ENCODE results near the gene GBP6.

- TF ChIP-seq, protein P1, sequence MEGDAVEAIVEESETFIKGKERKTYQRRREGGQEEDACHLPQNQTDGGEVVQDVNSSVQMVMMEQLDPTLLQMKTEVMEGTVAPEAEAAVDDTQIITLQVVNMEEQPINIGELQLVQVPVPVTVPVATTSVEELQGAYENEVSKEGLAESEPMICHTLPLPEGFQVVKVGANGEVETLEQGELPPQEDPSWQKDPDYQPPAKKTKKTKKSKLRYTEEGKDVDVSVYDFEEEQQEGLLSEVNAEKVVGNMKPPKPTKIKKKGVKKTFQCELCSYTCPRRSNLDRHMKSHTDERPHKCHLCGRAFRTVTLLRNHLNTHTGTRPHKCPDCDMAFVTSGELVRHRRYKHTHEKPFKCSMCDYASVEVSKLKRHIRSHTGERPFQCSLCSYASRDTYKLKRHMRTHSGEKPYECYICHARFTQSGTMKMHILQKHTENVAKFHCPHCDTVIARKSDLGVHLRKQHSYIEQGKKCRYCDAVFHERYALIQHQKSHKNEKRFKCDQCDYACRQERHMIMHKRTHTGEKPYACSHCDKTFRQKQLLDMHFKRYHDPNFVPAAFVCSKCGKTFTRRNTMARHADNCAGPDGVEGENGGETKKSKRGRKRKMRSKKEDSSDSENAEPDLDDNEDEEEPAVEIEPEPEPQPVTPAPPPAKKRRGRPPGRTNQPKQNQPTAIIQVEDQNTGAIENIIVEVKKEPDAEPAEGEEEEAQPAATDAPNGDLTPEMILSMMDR (IDR thresholded peaks at IDR 0.05; ENCODE audit: poor library complexity) = no peak
- no peak for TF ChIP-seq EZH2phosphoT487 (IDR thresholded peaks at IDR 0.05; ENCODE audit: low read depth, severe bottlenecking, unreplicated experiment)
These were observed 14.1 kb downstream of the GBP6 start for GRCh38 chr1:89378001-89378400.

Data from hepatocyte (in vitro differentiated cells).